Small intestine (tissue), 7 donors: ENCODE measurements around the gene DUOX1. TPM values are rescaled to one million over a fixed set of nuclear protein-coding genes. Genes with fewer than 3 reads are reported as not detected.

Source experiments
- DNase-seq, 2 donors: peaks; one replicate each; pipeline versions ENCODE4 v3.0.0 to v3.0.0-alpha.2; 2013
- FAIRE-seq: peaks from 2 replicates; lab custom pipeline; 2012; peaks lifted over from hg19 to GRCh38; lab: Jason Lieb, UNC
- H3K27ac ChIP-seq, 3 donors: one replicate each; pipeline ENCODE4 v1.5.1; 2013; ENCODE audit warnings: low read length in 2 of 3, mild to moderate bottlenecking in 2 of 3, control low read depth in 1 of 3, inconsistent platforms in 1 of 3, low read depth in 1 of 3, moderate library complexity in 1 of 3
- H3K27me3 ChIP-seq, 3 donors: one replicate each; pipeline ENCODE4 v1.6.1; 2013; ENCODE audit warnings: low read length in 3 of 3, inconsistent platforms in 1 of 3; ENCODE audit not compliant: control insufficient read depth in 3 of 3, insufficient read depth in 3 of 3
- H3K36me3 ChIP-seq, 3 donors: one replicate each; pipeline ENCODE4 v1.6.1; 2013; ENCODE audit warnings: low read length in 3 of 3, inconsistent platforms in 1 of 3, low read depth in 1 of 3, mild to moderate bottlenecking in 1 of 3, moderate library complexity in 1 of 3; ENCODE audit not compliant: control insufficient read depth in 3 of 3, insufficient read depth in 2 of 3
- H3K4me1 ChIP-seq, 3 donors: one replicate each; pipeline ENCODE4 v1.6.1; 2013; ENCODE audit warnings: low read length in 2 of 3, inconsistent platforms in 1 of 3, low read depth in 1 of 3, mild to moderate bottlenecking in 1 of 3, moderate library complexity in 1 of 3; ENCODE audit not compliant: control insufficient read depth in 3 of 3, insufficient read depth in 2 of 3
- H3K4me3 ChIP-seq, 3 donors: one replicate each; pipeline ENCODE4 v1.5.1; 2013; ENCODE audit warnings: low read length in 3 of 3, control low read depth in 1 of 3, inconsistent platforms in 1 of 3, low read depth in 1 of 3, mild to moderate bottlenecking in 1 of 3, moderate library complexity in 1 of 3
- H3K9me3 ChIP-seq, 2 donors: one replicate each; pipeline ENCODE4 v1.6.1; 2013; ENCODE audit warnings: low read depth in 1 of 2, low read length in 1 of 2; ENCODE audit not compliant: control insufficient read depth in 2 of 2, insufficient read depth in 1 of 2
- WGBS, 3 donors: extraction: QIAGEN DNeasy Blood & Tissue Kit; methylation state at CpG; one replicate each; pipeline ENCODE4 v1.1.7; 2013; 5-methylcytosine and 5-hydroxymethylcytosine counted together
- polyA plus RNA-seq, 4 donors: library from polyadenylated mRNA; stranded (reverse) in 3 of 4; unstranded in 1 of 4; fragments of 200-250 nt in 3 of 4; fragments of 120-200 nt in 1 of 4; gene quantifications; one replicate each; pipeline versions ENCODE4 v1.2.1 to v1.2.3, GENCODE V29; 2013
- donor health status: healthy with polysubstance abuse.
- donor health status: control.
- donor health status: control.
- donor health status: Bipolar disorder and iron deficiency.
- donor health status: healthy.

DUOX1 gene
- polyA plus RNA-seq, 4 donors: 0.33 to 2.5 (median 0.67) TPM; not detected in 1

DNA sequence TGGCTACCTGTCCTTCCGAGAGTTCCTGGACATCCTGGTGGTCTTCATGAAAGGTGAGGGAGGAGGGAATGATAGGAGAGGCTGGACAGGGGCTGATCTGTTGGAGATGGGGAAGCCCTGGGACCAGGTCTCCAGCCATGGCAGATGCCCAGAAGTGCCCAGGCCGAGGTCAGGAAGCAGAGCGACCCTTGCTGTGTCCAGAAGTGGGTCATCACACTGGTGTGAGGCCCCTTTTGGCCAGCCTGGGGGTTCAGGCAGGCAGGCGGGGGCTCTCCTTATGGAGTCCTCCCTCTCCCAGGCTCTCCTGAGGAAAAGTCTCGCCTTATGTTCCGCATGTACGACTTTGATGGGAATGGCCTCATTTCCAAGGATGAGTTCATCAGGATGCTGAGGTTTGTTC lies 17.8 kb downstream of the DUOX1 start:
- FAIRE-seq: no peak
- Histone ChIP-seq H3K9me3 (no peaks in the 10 kb centered on the region), H3K4me3 (no peak overlapping the region), H3K27ac (no peak overlapping the region), H3K27me3 (no peaks in the 10 kb centered on the region), H3K4me1 (no peaks in the 10 kb centered on the region), H3K36me3 (peaks cover 0 to 18% (median 0%) of the 10 kb centered on the region in 3 donors)
- DNase-seq: no peak
- WGBS, 3 donors: 87 to 96% (median 96%) methylated on average over 7 of the region's 7 CpGs

DNA sequence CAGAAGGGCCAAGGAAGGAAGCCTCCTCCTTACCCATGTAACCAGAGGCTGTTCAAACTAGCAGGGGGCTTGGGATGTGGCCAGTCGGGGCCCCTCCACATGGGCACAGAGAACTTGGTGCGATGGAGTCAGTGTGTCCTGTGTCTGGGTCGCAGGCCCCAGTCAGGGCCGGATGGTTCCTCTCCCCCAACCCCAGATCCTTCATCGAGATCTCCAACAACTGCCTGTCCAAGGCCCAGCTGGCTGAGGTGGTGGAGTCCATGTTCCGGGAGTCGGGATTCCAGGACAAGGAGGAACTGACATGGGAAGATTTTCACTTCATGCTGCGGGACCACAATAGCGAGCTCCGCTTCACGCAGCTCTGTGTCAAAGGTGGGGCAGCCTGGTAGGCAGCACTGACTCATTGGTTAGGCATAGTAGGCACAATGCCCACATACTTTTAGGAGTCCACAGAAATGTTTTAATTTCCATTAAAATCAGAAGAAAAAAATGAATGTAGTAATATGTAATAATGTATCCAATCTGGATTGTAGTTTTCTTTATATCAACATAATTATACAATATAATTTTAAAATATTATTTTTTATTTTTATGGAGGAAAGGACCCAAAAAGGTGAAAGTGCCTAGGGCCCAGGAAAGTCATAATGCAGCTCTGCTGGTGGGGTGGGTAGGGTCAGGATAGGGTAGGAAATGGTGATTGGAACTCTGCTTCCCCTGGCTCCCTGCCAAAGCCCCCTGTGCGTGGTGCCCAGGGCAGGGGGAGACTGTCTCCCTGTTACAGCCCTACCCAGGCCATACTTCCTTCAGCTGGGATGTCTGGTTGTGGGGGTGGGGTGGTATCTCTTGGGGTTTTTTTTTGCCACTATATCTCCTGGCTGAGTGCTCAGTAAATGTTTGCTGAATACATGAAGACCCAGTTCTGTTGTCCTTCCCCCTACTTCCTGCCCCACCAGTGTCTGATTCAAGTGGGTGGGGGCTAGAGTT lies 18.6 kb downstream of the DUOX1 start:
- H3K9me3 ChIP-seq: no peaks in the 10 kb centered on the region
- H3K27me3 ChIP-seq: no peaks in the 10 kb centered on the region
- 85 to 87% (median 86%) methylated on average over 12 of the region's 12 CpGs for WGBS, 3 donors
- no peaks in the 10 kb centered on the region for H3K4me1 ChIP-seq
- no peak overlapping the region for H3K27ac ChIP-seq
- FAIRE-seq (no peak), DNase-seq (no peak)
- H3K36me3 ChIP-seq: peaks cover 0 to 19% (median 0%) of the 10 kb centered on the region in 3 donors
- H3K4me3 ChIP-seq: no peak overlapping the region

DNA sequence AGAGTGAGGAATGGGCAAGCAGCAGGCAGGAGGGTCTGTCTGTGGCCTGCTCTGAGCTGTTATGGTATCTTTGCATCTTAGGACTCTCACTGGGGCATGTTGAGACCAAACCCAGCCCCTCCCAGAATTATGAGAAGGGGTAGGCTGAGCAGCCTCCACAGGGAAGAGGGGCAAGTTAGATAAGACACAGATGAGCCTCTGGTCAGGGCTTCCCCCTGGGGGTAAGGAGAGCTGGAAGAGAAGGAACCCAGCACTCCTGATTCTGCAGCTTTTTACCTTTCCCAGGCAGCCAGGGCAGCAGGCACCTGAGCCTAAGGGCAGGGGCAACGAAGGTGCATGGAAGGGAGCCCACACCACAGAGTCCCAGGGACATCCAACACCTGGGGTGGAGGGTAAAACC lies 19.3 kb downstream of the DUOX1 start:
- no peak for FAIRE-seq
- WGBS, 3 donors: 74 to 87% (median 79%) methylated on average over 1 of the region's 1 CpG

DNA sequence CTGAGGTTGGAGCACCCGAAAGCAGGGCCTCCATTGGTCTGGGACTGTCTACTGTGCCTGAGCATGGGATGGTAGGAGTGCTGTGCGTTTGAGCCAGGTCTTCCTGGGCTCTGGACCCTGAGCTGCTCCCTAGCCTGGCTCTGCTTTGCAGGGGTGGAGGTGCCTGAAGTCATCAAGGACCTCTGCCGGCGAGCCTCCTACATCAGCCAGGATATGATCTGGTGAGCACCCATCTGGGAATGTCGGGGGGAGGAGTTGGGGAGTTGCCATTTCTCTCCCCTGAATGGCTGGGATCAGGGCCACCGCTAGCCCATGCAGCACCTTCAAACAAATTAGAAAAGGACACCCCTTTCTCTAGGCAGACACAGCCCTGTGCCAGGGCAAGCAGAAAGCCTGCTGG lies 20.7 kb downstream of the DUOX1 start:
- no peak overlapping the region for H3K27ac ChIP-seq
- peaks cover 0 to 16% (median 0%) of the 10 kb centered on the region in 3 donors for H3K36me3 ChIP-seq
- H3K4me1 ChIP-seq: no peaks in the 10 kb centered on the region
- H3K9me3 ChIP-seq: no peaks in the 10 kb centered on the region
- FAIRE-seq (no peak), DNase-seq (no peak)
- WGBS, 3 donors: 76 to 88% (median 88%) methylated on average over 6 of the region's 6 CpGs
- H3K4me3 ChIP-seq: no peak overlapping the region
- no peaks in the 10 kb centered on the region for H3K27me3 ChIP-seq

More for the DNA sequence above, 19.3 kb downstream of the DUOX1 start:
- no peak for DNase-seq
- H3K27ac ChIP-seq: no peak overlapping the region
- no peaks in the 10 kb centered on the region for H3K9me3 ChIP-seq
- no peaks in the 10 kb centered on the region for H3K27me3 ChIP-seq
- H3K4me3 ChIP-seq: no peak overlapping the region
- peaks cover 0 to 16% (median 0%) of the 10 kb centered on the region in 3 donors for H3K36me3 ChIP-seq
- no peaks in the 10 kb centered on the region for H3K4me1 ChIP-seq

DNA sequence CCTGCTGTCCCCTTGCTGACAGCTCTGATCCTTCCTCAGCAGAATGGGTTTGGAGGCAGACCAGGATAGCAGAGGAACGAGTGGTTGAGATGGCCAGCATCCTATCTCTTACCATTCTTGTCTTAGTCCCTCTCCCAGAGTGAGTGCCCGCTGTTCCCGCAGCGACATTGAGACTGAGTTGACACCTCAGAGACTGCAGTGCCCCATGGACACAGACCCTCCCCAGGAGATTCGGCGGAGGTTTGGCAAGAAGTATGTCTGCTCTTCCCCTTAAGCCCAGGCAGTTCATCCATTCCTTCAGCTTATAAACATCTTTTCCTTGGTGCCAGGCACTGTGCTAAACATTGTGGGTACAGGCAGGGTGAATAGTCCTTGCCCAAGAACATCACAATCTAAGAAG lies 21.2 kb downstream of the DUOX1 start:
- Histone ChIP-seq H3K27ac (no peak overlapping the region), H3K4me1 (no peaks in the 10 kb centered on the region), H3K27me3 (no peaks in the 10 kb centered on the region), H3K36me3 (peaks cover 0 to 16% (median 0%) of the 10 kb centered on the region in 3 donors), H3K4me3 (no peak overlapping the region), H3K9me3 (no peaks in the 10 kb centered on the region)
- FAIRE-seq: no peak
- 92 to 95% (median 93%) methylated on average over 6 of the region's 6 CpGs for WGBS, 3 donors
- DNase-seq: no peak

GRCh38 chr15:45151998-45152828 lies 22.4 kb downstream of the DUOX1 start:
- DNase-seq (no peak), FAIRE-seq (no peak)
- no peaks in the 10 kb centered on the region for H3K9me3 ChIP-seq
- H3K36me3 ChIP-seq: peaks cover 0 to 19% (median 0%) of the 10 kb centered on the region in 3 donors
- 95 to 97% (median 96%) methylated on average over 33 to 36 of the region's 36 CpGs for WGBS, 3 donors
- H3K27ac ChIP-seq: no peak overlapping the region
- H3K4me1 ChIP-seq: no peaks in the 10 kb centered on the region
- no peaks in the 10 kb centered on the region for H3K27me3 ChIP-seq
- H3K4me3 ChIP-seq: no peak overlapping the region

GRCh38 chr15:45155739-45156138 lies 25.9 kb downstream of the DUOX1 start:
- Histone ChIP-seq H3K9me3 (no peaks in the 10 kb centered on the region), H3K36me3 (peaks cover 0 to 18% (median 0%) of the 10 kb centered on the region in 3 donors), H3K4me1 (no peaks in the 10 kb centered on the region), H3K27me3 (no peaks in the 10 kb centered on the region), H3K27ac (no peak overlapping the region), H3K4me3 (no peak overlapping the region)
- FAIRE-seq: no peak
- 83 to 95% (median 88%) methylated on average over 8 of the region's 8 CpGs for WGBS, 3 donors
- DNase-seq: no peak

GRCh38 chr15:45156744-45157455 lies 27.1 kb downstream of the DUOX1 start:
- H3K9me3 ChIP-seq: no peaks in the 10 kb centered on the region
- no peak overlapping the region for H3K4me3 ChIP-seq
- WGBS, 3 donors: 78 to 89% (median 83%) methylated on average over 7 of the region's 7 CpGs
- DNase-seq (no peak), FAIRE-seq (no peak)
- peaks cover 0 to 14% (median 0%) of the 10 kb centered on the region in 3 donors for H3K36me3 ChIP-seq
- no peaks in the 10 kb centered on the region for H3K4me1 ChIP-seq
- no peaks in the 10 kb centered on the region for H3K27me3 ChIP-seq
- no peak overlapping the region for H3K27ac ChIP-seq
